GM19328 (cell line): Measurements from ENCODE around the gene RAX2.

Source experiments
- ATAC-seq: cut with Tn5 transposase; IDR thresholded peaks from one replicate; pipeline ENCODE4 v1.9.1; 2021; ENCODE audit warnings: mild to moderate bottlenecking, moderate library complexity; ENCODE audit not compliant: unreplicated experiment

Gene RAX2

DNA sequence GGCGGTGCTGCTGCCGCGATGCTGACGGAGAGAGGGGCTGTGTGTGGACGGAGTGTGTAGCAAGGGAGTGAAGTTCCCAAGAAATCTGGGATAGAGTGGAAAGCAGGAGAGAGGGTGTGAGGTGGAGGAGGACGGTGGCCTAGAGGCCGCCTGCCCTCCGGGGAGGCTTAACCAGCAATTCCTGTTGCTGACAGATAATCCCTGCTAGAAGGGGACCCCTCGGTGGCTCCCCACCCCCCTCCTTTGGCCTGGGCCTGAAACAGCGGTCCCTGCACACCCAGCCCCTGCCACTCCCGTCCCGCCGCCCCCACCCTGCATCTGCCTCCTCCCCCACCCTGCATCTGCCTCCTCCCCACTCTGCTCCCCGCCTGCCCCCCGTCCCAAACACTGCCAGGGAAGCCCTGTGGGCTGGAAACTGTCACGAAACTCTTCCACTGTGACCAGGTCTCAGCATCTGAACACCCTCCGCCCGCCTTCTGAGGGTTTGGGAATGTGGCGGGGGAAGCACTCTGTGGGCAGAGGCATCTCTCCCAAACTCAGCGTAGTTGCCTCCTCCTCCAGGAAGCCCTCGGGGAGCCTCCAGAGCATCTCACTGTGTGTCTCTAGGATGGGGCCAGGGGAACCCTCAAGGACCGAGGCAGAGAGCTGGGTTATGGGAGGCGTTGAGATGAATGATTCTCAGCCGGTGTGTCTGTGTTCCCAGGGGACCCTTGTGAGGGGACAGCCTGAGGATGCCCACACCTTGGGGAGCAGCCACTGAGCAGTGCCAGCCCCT is 31.3 kb upstream of the RAX2 start:
- no peak for ATAC-seq

DNA sequence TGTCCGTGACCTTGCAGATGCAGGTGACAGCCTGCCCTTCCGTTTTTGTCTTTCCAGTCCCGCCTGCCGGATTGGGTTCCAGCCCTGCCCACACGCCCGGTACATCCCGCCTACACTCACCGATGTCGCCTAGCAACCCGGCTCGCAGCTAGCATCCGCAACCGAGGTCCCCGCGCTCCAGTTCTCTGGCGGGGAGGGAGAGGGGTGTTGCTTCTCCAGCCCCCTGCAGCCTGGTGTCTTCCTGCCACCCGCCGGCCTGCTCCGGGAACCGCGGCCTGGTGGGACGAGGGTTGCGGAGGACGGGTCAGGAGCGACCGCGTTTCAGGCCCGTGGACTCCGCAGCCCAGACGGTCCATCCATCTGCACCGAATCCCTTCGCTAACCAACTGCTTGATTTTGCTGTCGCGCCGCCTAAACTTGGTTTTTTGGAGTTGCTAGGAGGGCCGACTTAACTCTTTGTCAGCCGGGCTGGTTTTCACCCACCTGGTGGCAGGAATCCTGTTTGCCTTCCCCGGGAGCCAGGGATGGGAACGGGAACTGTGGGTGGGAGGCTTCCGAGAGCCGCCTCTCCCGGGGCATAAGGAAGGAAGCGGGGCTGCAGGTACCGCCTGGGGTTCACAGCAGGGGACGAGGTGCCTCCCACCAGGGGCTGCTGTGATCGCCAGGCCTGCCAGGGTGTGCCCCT is 29.5 kb upstream of the RAX2 start:
- ATAC-seq = no peak

DNA sequence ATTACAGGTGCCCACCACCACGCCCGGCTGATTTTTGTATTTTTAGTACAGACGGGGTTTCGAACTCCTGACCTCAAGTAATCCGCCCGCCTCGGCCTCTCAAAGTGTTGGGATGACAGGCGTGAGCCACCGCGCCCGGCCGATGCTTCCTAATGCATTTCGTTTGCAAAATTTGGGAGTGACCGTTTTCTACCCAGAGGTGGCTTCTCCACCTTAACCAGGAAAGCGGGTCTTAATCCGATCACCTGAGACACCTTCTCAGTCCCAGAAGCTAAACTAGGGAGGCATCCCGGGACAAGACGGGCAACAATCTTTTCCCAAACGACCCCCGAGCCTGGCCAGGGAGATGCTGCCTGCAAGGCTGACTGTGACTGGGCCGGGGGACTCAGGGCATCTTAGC is 29.0 kb upstream of the RAX2 start:
- ATAC-seq = no peak

DNA sequence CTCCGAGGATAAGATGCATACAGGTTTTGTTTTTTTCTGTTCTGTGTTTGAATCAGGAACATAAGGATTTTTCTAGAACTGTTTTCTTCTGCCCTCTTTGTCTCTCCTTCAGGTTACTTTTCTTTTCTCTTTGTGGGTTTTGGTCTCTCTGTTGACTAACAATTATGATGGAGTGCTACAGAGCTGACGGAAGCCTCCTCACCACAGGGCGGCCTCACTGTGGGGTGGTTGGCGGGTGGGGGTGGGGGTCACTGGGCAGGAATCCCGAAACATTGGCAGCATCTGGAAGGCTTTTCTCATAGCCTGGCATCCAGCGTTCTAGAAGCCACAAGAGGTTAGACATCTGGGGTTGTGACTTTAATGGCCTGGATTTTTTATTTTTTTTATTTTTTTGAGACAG is 26.1 kb upstream of the RAX2 start:
- ATAC-seq = no peak

DNA sequence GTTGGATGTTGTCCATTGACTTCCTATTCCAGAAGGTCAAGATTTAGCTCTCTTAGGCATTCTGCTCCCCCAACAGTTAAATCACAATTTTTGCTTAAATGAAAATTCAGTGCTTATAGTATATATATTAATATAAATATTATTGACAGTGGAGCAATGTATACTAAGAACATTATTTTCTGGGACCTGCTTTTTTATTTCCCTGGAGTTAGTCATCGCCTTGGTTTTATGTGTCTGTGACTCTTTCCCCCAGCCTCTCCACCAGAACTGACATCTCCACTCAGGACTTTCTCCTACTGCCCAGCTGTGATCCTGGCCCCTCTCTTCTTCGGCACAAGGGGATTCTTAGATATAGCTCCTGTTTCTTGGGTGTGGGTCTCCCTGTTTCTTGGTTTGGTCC is 24.3 kb upstream of the RAX2 start:
- ATAC-seq = no peak

DNA sequence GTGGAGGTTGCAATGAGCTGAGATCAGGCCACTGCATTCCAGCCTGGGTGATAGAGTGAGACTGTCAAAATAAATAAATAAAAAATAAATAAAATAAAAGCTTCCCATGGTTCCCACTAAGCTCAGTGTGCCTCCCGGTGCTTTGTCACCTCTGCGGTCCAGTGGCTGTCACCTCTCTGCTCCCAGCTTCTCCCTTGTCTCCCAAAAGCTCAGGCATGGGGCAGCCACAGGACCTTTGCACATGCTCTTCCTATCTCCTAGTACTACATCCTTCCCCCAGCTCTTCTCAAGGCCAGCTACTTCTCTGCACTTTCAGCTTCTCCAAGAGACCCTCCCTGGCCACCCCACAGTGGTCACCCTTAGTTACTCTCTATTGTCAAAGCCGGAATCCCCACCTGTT is 21.8 kb upstream of the RAX2 start:
- no peak for ATAC-seq

DNA sequence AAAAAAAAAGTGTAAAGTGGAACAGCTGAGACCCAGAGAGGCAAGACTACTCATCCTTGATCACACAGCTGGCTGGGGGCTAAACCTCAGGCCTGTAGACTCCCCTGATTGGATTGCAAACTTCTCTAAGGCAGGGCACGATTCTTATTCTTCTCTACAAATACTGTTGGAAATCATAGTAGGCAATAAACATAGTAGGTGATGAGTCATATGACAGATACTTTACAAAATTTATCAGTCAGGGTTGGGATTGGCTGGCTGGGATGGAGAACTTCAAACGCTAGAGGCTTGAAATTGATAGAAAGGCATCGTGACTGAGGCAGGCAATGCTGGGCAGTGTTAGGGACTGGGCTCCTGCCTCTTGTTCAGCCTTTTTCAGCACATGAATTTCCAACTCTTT is 20.1 kb upstream of the RAX2 start:
- ATAC-seq = no peak

DNA sequence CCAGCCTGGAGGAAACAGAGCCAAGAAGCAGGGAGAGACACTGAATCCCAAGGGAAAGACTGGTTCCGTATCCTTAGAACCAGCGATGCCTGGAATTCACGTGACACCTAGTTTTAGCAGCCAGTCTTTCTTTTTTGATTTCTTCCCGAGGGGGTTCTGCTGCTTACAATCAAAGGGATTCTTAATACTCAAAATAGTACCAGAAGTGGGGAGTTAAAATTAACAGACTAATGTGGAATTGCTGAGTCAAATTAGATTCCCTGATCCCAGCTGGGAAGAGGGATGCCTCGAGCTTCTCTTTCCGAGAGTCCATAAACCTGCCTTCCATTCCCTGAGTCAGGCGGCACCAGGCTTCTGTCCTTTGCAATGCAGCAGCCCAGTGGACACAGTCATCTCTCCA is 18.9 kb upstream of the RAX2 start:
- ATAC-seq = no peak

DNA sequence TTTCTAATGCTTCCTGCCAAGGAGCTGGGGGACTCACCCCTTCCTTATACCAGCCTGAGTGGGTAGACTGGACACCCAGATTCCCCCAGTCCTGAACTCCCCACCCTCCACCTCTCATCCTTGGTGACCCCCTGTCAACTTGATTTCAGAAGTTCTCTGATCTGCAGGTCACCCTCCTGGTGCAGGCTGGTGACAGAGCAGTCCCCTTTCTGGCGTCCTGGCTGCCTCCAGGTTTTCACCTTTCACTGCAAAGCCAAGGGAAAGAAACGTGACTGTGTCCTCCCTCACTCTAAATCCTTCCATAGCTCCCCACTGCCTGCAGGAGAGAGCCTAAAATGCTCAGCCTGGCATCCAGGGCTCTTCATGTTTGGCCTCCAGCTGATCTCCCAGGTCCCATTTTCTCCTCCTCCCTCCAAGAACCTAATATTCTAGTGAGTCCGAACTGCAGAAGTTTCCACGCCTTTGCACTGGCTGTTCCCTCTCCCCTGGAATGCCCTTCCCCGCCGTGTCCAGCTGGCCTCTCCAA is 18.2 kb upstream of the RAX2 start:
- no peak for ATAC-seq

DNA sequence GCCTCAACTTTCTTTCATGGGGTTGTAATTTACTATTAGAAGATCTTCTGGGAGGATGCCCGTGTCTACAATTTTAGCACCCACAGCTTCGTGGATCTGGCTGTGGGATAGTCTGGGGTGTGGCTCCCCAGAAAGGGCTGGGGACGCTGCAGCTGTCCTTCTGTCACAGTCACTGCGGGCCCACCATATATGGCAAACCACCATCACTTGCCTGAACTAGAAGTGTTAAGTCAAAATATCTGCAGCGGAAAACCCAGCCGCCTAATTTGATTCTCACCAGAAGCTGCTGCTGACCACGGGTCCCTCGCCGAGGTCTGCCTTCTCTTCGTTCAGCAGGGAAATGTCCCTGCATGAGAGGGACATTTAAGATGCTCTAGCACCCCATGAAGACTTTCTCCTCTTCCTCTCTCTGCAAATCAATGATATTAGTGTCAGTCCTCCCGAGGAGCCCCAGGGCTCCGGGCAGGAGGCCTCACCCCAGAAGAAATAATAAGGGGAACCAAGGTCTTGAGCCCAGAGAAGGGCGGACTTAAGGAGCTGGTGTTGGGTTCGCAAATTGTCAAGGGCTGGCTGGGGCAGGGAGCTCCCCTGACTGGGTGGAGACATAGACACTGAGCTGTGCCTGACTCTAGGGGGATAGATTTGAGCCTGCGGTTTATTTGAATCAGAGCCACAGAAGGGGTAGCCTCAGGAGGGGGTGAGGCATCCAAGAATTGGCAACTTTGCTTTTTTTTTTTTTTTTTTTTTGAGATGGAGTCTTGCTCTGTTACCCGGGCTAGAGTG is 17.2 kb upstream of the RAX2 start:
- no peak for ATAC-seq

DNA sequence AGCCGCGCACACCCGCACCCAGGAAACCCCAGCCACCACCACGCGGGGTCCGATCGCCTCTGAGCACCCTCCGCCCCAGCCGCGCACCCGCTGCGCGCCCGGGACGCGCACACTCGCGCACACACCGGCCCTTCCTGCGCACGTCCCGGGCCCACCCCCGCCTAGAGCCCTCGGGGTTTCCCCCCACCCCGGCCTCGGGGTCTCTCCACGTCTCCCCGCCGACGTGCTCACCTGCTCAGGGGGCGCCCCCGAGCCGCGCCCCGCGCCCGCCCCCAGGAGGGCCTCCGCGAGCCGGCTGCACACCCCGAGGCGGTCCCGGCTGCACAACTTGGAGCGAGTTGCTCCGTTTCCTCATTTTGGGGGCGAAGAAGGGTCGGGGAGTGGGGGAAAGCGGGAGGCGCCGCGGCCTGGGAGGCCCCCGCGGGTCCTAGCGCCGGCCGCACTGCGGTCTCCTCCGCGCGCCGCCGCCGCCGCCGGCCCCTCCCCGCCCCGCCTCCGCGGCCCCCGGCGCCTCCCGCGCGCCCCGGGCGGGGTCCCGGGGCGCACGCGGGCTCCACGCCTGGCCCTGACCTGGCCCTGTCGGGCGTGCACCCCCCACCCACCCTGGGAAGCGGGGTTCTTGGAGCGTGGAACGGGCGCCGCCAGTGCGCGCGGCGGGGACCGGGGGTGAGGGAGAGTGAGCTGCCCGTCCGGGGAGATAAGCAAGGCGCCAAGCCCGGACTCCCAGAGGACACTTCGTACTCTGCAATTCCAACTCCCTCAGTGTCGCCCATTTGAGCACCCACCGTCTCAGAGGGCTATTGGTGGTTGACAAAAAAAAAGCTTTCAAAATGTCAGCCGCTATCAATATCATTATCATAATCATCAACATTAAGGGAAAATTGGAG is 14.2 kb upstream of the RAX2 start, which contains the start of gene MATK:
TSS of gene MATK (minus strand) at position 444 of the 887 bp plus-strand sequence. CDS start 1,246 bp downstream, outside the sequence.
- ATAC-seq = no peak

DNA sequence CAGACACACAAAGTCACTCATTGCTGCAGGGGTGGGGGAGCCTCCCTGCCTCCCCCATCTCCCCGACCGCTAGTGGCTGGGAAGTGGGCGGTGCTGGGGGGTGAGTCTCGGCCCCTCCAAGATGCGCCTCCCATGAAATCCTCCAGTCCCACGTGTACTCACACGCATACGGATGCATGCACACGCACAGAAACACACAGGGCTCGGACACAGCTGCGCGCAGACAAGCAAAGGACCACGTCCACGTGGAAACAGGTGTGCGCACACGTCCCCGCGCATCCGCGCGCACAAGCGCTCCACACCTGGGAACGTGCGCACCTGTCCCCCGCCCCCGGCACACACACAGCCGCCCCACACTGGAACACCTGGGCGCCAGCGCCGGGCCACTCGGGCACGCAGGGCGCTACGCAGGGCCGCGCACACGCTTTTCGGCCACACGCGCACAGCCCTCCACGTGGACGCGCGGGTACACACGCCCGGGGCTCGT is 13.5 kb upstream of the RAX2 start:
- no peak for ATAC-seq

DNA sequence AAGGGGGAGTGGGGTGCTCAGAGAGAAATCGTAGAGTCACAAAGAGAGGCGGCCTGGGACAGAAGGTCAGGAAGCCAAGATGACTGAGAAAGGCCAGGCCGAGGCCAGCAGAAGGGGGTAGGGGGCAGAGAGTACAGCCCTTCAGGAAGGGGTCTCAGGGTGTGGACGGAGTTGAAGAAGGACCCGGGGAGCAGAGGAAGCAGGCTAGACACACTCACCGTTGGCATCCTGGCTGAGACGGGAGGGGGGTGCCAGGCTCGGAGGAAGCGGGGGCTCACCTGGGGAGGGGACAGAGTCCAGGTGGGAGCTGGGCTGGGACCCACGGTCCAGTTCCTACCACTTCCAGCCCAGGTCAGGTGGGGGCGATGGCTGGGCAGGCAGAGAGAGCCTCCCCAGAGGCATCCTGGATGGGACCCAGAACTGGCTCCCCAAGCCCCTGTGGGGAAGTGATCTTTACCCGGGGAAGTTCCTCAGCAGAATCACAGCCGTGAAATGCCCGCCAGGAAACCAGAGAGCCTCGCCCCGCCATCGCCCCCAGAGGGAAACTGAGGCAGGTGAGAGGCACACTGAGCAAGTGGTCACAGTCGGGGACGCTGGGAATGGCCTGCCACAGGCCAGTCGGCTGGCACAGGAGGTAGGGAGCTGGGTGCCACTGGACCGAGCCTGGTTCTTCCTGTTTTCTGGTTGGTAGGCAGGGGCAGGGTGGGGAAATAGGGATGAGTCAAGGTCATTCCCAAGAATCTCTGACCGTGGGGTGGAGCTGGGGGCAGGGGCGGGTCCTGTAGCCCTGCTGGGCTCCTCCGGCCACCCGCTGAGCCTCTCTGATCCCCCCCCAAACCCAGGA is 12.8 kb upstream of the RAX2 start:
- ATAC-seq = no peak

DNA sequence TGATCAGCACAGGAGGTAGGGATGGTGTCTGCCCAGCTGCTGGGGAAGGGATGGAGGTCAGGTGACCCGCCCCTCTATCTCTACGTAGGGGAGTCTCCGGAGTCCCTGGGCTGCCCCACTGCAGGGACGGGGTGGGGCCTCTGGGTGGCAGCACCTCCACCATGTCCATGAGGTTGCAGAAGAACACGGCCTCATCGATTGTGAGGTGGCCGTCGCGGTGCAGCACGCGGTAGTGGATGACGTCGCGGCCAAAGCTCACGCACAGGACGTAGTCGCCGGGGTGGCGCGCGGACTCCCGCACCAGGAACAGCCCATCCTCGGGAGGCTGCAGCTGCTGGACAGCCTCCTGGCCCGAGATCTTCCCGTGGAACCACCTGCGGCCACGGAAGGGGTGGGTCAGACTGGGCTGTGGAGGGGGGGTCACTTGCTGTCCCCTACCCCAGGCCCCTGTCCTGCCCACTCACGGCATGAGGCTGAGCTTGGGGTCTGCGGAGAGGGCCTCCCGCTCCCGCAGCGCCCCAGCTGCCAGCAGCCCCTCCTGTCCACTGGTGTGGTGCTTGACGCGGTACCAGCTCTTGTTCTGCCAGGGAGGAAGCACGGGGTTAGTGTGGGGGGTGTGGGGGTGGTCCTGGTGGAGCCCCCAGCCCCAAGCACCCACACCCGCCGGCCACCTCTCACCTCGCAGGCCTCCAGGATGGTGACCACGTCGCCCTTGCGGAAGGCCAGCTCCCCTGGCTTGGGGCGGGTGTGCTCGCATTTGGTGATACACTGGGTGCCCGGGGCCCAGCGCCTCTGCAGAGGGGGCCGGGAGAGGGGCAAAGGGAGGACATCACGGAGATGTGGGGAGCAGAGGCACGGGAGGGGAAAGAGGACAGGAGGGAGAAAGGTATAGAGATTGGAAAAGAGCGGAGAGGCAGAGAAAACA is 11.9 kb upstream of the RAX2 start:
- no peak for ATAC-seq

DNA sequence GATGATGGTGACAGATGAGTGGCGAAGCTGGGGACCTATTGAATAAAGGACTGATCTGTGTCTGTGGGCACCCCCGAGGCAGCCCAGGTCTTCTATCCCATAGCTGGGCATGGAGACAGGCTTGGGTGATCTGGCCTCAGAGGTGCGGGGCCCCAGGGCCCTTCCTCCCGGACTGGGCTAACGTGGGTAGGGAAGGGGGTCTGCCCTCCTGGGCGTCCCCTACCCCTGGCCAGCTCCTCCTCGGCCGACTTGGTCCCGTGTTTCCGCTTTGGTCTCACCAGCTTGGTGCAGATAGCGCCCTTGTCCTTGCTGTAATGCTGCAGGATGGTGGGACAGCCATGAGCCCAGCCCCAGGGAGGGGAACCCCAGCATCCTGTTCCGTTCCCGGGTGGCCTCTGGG is 10.9 kb upstream of the RAX2 start:
- ATAC-seq = no peak

DNA sequence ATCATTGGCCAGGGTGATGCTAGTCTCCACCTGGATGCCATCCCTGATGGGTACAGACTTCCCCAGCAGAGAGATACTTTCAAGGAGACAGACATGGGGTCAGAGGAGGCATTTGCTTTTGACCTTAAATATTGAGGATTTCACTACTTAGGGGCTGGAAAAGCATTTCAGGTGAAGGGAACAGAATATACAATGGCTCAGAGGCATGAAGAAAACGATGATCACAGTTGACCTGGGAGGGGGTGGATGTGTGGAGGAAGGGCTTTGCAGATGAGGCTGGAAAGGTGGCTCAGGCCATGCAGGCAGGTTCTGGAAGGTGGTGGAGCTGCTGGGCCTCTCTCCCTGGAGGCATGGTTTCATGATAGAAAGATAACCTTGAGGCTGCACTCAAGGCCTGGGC is 10.3 kb upstream of the RAX2 start:
- no peak for ATAC-seq

DNA sequence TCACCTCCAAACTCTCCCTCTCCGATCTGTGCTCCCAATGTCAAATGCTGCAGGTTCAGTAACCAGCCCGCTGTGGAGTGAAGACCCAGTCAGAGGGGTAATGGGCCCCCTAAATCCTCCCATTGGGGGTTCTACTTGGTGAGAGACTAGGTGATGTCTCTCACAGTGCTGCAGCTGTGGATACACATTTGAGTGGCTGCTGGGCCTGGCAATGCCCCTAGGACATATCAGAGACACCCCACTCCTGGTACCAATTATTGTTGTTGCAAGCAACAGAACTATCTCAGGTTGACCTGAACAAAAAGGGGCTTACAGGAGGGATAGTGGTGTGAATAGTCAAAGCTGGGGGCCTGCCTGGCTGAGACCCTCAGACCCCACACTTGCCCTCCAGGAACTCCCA is 9.6 kb upstream of the RAX2 start:
- no peak for ATAC-seq

DNA sequence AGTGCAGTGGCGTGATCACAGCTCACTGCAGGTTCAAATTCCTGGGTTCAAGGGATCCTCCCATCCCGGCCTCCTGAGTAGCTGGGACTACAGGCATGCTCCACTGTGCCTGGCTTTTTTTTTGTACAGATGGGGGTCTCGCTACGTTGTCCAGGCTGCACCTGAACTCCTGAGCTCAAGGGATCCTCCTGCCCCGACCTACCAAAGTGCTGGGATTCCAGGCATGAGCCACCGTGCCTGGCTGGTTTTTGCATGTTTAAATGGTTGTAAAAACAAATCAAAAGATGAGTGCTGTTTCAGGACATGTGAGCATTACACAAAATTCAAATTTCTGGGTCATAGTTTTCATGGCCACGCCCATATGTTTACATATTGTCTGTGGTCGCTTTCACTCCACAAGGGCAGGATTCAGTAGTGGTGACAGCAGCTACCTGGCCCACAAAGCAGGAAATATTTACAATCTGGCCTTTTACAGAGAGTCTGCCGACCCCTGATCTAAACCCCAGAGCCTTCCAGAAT is 8.8 kb upstream of the RAX2 start:
- no peak for ATAC-seq
